PC-9 (cell line): ENCODE data around the gene CRADD.

Experiments
- EZH2 ChIP-seq: fragments of 200-600 bp; sonication (generic); IDR thresholded peaks from 2 replicates; pipeline ENCODE4 v1.8.0; 2017; ENCODE audit warnings: antibody characterized with exemption, low read depth
- TF ChIP-seq, protein P1 (sequence below): fragments of 200-600 bp; sonication (generic); conservative IDR thresholded peaks from 2 replicates; pipeline ENCODE4 v1.6.1; 2017; ENCODE audit warnings: mixed run types, antibody characterized with exemption, mild to moderate bottlenecking, moderate library complexity

GRCh38 chr12:93883436-93884154, 206.4 kb downstream of the CRADD start:
- TF ChIP-seq, protein P1, sequence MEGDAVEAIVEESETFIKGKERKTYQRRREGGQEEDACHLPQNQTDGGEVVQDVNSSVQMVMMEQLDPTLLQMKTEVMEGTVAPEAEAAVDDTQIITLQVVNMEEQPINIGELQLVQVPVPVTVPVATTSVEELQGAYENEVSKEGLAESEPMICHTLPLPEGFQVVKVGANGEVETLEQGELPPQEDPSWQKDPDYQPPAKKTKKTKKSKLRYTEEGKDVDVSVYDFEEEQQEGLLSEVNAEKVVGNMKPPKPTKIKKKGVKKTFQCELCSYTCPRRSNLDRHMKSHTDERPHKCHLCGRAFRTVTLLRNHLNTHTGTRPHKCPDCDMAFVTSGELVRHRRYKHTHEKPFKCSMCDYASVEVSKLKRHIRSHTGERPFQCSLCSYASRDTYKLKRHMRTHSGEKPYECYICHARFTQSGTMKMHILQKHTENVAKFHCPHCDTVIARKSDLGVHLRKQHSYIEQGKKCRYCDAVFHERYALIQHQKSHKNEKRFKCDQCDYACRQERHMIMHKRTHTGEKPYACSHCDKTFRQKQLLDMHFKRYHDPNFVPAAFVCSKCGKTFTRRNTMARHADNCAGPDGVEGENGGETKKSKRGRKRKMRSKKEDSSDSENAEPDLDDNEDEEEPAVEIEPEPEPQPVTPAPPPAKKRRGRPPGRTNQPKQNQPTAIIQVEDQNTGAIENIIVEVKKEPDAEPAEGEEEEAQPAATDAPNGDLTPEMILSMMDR = no peak
- TF ChIP-seq EZH2 = no peak
